NCI-H524 treated with DMSO at 0.1 percent for 48 hours (cell line): ENCODE data around the gene HAT1.
"Not testable (repeated sequence)": the region's sequence is repeated elsewhere in the genome, so short reads cannot be mapped to it uniquely, and the experiment has no call there.

ENCODE experiments used
- DNase-seq: peaks from one replicate; lab custom pipeline; 2025; lab: John Stamatoyannopoulos, UW

The HAT1 gene, protein sequence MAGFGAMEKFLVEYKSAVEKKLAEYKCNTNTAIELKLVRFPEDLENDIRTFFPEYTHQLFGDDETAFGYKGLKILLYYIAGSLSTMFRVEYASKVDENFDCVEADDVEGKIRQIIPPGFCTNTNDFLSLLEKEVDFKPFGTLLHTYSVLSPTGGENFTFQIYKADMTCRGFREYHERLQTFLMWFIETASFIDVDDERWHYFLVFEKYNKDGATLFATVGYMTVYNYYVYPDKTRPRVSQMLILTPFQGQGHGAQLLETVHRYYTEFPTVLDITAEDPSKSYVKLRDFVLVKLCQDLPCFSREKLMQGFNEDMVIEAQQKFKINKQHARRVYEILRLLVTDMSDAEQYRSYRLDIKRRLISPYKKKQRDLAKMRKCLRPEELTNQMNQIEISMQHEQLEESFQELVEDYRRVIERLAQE

DNA sequence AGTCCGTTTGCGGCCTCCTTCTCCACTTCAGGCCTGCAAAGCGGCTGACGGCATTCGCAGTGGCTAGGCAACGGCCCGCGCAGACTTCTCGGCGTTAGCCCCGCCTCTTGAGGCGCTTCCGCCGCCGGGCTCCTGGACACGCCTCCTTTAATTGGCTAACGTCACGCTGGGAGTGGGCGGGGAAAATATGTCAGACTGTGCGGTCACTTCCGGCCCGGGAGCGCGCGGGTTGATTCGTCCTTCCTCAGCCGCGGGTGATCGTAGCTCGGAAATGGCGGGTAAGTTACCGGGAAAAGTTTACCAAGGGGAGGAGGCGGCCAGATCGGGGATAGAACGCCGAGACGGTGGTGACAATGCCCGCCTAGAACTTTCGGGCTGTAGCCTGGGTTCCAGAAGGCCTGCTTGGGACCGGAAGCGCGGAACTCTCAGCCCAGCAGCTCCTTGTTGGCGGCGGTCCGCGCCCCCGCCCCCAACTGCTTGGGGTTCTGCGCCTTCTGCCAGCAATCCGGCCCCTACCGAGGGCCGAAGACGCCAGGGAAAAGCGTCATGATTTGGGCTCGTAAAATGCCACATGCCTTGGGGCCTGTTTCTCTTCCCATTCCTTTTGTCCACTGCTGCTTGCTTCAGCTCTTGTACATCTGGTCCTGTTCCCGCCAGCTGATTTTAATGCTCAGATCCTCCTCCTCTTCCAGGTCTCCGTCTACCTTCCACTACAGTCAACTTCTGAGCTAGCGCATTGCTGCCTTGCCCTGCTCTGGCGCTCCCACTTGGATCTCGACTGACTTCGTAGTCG lies at the start of gene HAT1:
Gene HAT1, plus strand, starts transcription at position 232 of the 793 bp plus-strand sequence. Its CDS starts 40 bp downstream, at position 272.
- peak; percentile 75 for DNase-seq

DNA sequence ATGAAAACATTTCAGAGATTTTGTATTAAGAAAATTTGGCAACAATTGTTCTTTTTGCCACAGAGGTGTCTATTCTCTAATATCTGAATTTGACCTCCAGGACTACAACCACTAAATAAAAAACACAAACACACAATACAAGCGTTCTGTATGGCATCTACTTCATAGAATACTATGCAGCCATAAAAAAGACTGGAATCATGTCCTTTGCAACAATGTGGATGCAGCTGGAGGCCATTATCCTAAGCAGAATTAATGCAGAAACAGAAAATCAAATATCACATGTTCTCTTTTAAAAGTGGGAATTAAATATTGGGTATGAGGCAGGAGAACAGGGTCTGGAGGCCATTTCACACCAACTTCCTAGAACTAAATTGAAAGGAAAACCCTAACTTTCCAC lies 47.7 kb upstream of the HAT1 start:
- no peak for DNase-seq

DNA sequence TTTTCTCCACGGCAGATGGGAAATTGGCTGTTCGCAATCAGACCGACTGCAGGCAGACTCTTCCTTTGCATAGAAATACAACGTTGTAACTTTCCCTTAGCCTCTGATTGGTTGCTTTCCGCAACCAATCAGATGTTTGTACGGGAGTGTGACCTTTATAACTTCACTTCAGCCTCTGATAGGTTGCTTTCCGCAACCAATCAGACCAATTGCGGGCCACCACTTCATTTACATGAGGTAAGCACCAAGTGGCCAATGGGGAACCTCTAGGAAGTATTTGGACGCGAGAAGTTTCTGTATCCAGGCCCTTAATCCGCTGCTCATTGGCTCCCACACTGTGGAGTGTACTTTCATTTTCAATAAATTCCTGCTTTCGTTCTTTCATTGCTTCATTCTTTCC lies 47.3 kb upstream of the HAT1 start:
- no peak for DNase-seq

DNA sequence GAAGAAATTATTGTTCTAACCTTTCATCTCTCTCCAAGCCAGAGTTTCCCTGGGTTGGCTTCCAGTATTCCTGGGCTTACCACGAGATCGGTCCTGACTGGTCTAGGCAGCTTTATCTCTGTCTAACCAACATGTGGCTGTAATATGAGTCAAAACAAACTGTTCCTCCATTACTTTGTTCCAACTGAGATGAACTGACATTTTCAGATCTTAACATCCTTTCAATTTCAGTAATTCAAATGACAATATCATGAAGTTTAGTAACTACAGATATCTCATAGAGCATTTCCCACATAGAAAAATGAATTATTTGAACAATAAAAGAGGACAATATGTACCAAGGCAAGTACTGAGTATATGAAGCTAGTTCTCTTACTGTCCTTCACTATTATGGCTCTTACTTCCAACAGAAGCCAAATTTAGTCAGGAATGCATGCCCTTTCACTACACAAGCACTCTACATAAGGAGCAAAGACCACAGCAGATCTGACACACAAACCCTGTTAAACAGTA lies 43.7 kb upstream of the HAT1 start:
- DNase-seq = no peak

DNA sequence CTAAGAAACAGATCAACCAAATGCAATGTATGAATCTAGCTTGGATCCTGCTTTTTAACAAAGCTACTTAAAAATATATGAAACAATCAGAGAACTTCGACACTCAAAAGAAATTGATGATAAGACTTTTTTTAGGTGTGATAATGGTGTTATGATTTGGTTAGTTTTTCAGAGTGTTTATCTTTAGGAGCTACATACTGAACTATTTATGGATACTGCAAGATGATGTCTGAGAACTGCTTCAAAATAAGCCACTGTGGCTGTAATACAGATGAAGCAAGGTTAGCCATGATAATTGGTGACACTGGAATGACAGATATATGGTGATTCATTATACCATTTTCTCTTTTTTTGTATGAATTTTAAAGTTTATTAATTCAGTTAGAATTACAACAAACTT lies 42.4 kb upstream of the HAT1 start:
- no peak for DNase-seq

DNA sequence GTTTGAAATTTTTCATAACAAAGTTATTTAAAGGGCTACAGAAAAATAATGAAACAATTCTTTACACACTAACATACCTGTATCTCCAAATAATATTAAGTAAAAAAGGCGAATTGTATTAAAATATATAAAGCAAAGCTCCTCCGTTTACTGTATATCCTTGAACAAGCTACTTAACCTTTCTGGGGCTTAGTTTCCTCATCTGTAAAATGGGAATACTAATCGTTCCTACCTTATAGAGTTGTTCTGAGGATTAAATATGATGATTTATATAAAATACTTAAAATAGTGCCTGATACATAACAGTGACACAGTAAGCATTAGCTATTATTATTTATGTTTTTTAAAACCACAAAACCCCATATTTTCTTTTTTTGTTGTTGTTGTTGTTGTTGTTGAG lies 41.5 kb upstream of the HAT1 start:
- no peak for DNase-seq

DNA sequence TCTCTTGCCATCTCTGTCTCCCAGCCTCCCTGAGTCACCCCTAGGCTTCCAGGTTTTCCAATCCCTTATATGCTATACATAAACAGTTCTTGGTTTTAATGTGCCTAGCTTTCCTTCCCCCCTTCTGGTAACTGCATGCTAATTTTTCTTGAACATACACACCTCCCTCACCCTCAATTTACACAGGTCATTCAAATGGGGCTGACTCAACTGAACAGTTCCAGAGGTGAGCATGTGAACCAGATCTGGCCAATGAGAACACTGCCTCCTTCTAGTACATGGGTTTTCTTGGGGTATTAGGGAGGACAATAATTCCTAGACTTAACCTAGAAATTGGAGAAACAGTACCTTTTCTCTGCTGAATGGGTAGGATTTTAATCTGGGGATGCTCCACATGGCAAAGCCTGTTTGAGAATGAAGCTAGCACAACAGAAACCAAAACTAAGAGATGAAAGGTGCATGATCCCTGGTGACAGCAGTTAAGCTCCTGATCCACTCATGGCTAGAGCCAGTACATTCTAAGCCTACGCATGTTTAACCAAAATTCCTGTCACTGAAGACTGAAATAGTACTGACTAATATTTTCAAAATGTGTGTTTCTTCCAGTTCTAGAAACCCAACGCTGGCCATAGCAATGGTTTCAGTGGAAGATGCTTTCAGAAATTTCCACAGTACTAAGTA lies 40.0 kb upstream of the HAT1 start:
- DNase-seq = no peak

DNA sequence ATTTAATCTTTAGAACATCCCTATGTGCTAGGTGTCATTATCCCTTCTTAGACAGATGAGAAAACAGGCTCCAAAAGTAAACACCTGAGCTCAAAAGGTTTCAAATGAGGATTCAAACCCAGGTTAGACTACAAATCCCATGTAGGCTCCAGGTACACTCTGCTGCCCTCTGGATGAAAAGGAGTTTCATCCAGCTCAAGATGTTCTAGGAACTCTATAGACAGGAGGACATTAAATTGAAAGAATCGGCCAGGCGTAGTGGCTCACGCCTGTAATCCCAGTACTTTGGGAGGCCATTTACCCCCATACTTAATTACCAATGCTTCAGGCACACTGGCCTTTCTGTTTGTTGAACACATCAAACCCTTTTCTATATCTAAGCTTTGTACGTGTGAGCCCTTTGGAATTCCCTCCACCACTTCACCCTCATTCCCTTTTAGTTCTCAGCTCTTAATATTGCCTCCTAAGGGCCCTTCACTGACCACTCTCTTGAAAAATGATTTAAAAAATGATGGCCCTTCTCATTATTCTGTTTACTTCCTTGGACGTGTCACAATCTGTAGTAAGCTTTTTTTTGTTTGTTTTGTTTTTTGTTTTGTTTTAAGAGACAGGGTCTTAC lies 38.9 kb upstream of the HAT1 start:
- no peak for DNase-seq

DNA sequence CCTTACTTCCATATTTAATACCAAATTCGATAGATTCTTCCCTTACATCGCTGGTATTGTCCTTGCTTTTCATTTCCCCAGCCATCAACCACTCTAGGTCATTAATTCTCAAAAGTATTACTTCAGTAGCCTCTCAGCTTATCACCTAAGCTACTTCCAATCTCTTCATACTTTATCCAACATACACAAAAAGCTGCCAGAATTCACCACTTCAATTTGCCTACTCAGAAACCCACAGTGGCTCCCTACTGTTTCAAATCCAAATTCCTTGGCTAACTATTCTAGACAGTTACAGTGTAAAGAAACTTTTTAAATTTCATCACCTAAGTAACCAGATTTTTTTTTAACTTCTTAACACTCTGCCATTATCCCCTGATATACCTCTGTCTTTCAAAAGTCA lies 32.9 kb upstream of the HAT1 start:
- DNase-seq = no peak

DNA sequence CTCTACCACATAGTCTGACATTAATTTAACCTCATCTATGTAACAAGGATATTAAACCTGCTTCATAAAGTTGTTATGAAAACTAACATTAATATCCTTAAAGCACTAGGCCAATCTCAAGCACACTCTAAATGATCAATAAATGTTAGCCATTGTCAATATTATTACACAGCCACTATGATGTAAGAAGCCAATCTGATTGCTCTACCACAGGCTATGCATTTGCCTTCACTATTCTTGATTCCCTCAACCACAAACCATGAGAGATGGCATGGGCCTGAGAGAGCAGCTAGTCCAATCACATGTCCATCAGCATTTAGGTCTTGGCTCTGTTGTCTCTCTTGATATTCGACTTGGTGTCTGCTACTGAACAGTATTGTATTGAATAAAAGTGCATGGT lies 32.5 kb upstream of the HAT1 start:
- no peak for DNase-seq

DNA sequence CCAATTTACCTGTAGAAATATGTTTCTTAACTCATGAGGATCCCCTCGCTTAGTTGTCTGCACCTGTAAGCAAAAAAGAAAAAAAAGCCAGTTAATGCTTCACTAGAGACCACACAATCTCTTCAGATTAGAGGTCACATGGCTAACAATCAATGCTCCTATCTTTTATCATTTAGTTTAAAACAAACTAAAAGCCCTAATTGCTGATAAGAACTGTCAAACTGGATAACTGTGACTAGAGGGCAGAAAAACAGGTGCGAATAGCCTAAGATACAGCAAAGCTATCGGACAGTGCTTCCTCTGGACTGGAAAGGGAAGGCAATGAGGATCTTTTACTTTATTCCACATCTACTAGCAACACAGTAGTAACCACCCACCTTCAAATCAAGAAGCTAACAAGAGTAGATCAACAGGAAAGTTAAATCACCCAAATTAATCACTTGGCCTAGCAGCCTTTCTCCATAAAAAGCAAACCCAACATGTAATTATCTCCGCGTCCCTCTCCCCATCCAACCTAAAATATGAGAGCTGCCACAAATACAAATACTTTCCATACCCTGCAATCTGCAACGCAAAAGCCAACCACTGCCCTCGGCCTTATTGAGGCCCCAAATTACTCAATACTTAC lies 29.0 kb upstream of the HAT1 start:
- no peak for DNase-seq

DNA sequence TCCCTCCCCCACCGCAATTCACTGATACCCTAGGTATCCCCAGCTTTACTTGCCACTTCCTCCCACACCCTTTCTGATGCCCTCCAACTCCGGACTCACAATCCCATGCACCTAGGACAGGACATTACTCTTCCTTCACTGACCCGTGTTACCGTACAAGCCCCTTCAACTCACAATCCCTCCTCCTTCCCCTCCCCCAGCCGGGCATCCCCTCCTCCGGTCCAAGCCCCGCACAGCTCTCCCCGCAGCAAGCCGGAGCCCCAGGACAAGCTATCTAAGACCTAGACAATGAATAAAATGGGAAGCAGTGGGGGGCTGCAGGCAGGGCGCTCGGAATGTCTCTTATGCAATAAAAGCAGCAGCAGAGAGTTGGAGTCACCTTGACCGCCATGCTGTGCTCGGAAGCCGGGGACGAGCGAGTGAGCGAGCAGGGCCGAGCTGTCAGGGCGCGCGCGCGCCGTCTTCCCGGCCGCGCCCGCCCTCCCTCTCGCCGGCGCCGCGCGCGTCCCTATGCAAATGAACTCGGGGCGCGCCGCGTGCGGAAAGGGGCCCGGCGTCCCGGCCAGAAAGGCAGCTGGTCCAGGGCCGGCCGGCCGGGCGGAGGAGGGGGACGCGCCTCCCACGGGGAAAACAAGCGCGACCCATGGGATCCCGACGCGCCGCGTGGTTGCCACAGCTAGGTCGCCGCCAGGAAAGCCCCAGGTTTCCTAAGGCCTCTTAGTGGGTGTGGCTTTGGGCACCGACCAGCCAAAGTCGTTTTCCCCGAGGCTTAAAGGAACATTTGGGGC lies 28.2 kb upstream of the HAT1 start, which contains the start of gene SLC25A12:
Gene SLC25A12, minus strand, starts transcription at position 421 of the 788 bp plus-strand sequence. Its CDS starts 30 bp downstream, at position 391.
- peak; percentile 36 for DNase-seq

DNA sequence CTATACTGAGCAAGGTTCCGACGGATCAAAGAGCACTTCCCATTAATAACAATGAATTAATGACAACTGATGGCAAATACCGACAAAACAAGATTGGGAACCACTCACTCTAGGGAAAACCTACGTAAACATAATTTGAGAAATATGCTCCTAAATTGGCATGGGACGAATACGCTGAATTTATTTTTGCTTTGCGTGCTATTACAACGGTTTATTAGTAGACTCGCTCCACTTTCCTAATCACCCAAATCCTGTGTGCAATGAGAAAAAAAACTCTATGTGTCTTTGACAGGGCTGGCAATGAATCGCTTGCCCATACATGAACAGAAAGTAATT lies 27.7 kb upstream of the HAT1 start:
- no peak for DNase-seq

DNA sequence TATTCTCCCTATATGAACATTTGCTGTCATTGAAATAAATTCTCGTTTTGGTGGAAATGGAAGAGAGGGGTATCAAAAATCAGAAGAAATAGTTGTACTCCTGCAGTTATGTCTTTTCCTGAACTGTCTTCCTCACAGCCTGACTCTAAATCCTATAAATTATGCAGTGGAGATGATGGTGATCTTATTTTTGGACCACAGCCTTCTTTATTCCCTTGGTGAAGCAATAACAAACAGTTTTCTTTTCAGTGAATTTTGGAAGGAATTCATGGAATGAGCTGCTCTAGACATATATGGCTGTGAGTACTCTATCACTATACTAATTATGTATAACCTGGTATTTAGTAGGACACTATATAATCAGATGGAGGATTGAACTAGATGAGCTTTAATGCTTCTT lies 26.5 kb upstream of the HAT1 start:
- no peak for DNase-seq

DNA sequence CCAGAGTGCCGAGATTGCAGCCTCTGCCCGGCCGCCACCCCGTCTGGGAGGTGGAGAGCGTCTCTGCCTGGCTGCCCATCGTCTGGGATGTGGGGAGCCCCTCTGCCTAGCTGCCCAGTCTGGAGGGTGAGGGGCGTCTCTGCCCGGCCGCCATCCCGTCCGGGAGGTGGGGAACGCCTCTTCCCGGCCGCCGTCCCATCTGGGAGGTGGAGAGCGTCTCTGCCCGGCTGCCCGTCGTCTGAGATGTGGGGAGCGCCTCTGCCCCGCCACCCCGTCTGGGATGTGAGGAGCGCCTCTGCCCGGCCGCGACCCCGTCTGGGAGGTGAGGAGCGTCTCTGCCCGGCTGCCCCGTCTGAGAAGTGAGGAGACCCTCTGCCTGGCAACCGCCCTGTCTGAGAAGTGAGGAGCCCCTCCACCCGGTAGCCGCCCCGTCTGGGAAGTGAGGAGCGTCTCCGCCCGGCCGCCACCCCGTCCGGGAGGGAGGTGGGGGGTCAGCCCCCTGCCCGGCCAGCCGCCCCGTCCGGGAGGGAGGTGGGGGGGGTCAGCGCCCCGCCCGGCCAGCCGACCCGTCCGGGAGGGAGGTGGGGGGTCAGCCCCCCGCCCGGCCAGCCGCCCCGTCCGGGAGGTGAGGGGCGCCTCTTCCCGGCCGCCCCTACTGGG lies 22.5 kb upstream of the HAT1 start:
- not testable (repeated sequence) for DNase-seq

DNA sequence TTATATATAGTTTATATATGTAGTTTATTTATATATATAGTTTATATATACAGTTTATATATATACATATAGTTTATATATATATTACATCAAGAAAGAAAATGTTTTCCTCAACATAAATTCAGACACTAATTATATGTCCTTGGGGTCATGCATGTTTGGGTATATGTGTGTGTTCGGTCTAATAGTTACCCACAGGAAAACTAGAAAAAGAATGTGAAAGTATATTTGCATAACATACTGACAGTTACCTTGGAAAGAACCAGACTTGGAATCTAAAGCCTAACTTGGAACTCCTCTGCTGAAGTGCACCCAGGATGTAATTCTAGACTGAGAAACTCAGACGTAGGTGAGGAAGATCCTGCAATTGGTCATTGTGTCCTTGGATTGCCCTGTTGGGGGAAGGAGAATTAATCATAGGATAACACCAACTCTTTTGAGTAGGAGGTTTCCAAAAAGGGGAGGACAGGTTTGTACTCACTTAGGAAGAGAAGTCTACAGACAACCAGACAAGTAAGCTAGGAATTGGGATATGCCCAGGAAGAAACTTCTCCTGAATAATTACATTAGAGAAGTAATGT lies 19.3 kb upstream of the HAT1 start:
- DNase-seq = no peak

DNA sequence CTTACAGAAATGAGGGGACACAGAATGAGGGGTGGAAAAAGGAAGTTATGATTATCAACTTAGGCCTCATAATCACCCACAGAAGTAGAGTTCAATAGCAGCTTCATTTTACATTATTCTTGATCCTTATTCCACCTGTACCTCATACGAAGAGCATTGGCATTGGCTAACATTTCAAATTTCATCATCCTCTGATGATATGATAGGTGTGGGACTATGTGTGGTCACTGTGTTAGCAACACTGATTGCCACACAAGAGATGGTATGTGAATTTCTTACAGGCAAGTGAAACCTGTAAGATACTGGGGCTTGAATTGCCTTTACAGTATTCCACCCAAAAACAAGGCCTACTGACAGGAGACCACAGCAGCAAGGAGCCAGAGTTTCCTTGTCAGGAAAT lies 14.0 kb upstream of the HAT1 start:
- no peak for DNase-seq

DNA sequence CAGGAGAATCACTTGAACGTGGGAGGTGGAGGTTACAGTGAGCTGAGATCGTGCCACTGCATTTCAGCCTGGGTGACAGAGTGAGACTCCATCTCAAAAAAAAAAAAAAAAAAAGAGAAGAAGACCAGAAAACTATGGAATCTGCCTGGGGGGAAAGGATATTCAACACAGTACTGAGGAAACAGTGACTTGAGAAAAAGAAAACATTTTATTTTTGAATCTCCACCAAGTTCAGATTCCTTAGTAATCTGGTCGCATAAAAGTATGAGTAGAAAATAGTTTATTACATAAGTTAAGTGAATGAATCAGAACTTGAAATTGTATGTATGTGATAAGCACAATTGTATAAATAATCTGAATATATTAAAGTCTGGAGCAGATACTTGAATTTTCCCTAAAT lies 13.0 kb upstream of the HAT1 start:
- DNase-seq = no peak

DNA sequence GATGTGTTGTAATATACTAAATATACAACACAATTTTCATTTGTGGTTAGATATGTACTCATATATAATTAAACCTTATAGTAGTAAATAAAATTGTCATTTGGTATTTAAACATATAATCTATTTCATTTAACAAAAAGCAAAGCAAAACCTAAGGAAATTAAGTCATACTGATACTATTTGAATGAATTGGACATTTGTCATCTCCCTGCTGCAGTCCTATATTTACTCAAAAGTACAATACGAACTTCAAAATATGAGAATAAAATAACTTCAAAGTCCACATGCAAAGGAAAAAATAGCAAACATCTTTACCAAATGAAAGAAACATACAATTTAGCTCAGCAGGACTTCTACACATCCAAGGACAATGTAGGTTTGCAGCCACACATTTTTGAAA lies 11.8 kb upstream of the HAT1 start:
- no peak for DNase-seq

DNA sequence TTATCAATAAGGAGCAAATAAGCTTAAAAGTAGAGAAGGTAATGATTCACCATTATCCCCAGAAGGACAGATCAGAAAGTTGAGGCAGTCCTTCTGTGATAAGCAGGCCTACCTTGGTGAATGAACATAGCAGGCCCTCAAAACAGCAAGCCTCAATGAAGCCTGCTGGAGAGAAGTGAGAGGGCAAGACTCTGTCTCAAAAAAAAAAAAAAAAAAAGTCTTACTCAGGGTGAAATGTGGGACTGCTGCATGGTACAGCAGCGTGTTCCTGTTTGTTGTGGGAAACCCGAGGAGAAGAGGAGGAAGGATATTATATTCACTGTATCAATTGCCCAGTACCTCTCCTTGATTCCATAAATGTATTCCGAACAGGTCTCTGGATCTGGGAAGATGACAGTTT lies 8.7 kb upstream of the HAT1 start:
- DNase-seq = no peak
